ENCODE results near the gene TXNDC15.
A peak's percentile ranks its signal among the peaks of the same experiment; 100 is the strongest.

TXNDC15 gene

GRCh38 chr5:134857401-134857800 lies 16.8 kb upstream of the TXNDC15 start:
- no peak for DNase-seq (ENCODE audit: low spot score)
- TF ChIP-seq CTCF (IDR thresholded peaks at IDR 0.05; ENCODE audit: borderline replicate concordance, control extremely low read depth, extremely low read depth, insufficient read depth, missing control alignments) = no peak
- in situ Hi-C loops (cut with MboI; ENCODE audit: low sequenced_read_pairs, unreplicated experiment) = no loop called here

- DNase-seq (ENCODE audit: low spot score) = no peak
- in situ Hi-C loops (cut with MboI; ENCODE audit: low sequenced_read_pairs, unreplicated experiment) = no loop called here
- no peak for TF ChIP-seq CTCF (IDR thresholded peaks at IDR 0.05; ENCODE audit: borderline replicate concordance, control extremely low read depth, extremely low read depth, insufficient read depth, missing control alignments)
These were observed 9.5 kb upstream of the TXNDC15 start for GRCh38 chr5:134864707-134865106.

- peak; percentile 36 for DNase-seq (ENCODE audit: low spot score)
- TF ChIP-seq CTCF (IDR thresholded peaks at IDR 0.05; ENCODE audit: borderline replicate concordance, control extremely low read depth, extremely low read depth, insufficient read depth, missing control alignments) = no peak
- in situ Hi-C loops (cut with MboI; ENCODE audit: low sequenced_read_pairs, unreplicated experiment) = no loop called here
These were observed 677 bp upstream of the TXNDC15 start for GRCh38 chr5:134873494-134873893.

- in situ Hi-C loops (cut with MboI; ENCODE audit: low sequenced_read_pairs, unreplicated experiment) = no loop called here
- no peak for TF ChIP-seq CTCF (IDR thresholded peaks at IDR 0.05; ENCODE audit: borderline replicate concordance, control extremely low read depth, extremely low read depth, insufficient read depth, missing control alignments)
- DNase-seq (ENCODE audit: low spot score) = peak; percentile 56
These were observed 872 bp downstream of the TXNDC15 start for GRCh38 chr5:134874831-134875655.

- no peak for TF ChIP-seq CTCF (IDR thresholded peaks at IDR 0.05; ENCODE audit: borderline replicate concordance, control extremely low read depth, extremely low read depth, insufficient read depth, missing control alignments)
- DNase-seq (ENCODE audit: low spot score) = peak; percentile 71
- in situ Hi-C loops (cut with MboI; ENCODE audit: low sequenced_read_pairs, unreplicated experiment) = no loop called here
These were observed 3.0 kb downstream of the TXNDC15 start for GRCh38 chr5:134877159-134877558.

GRCh38 chr5:134878403-134878802 lies 4.2 kb downstream of the TXNDC15 start:
- no peak for TF ChIP-seq CTCF (IDR thresholded peaks at IDR 0.05; ENCODE audit: borderline replicate concordance, control extremely low read depth, extremely low read depth, insufficient read depth, missing control alignments)
- in situ Hi-C loops (cut with MboI; ENCODE audit: low sequenced_read_pairs, unreplicated experiment) = no loop called here
- DNase-seq (ENCODE audit: low spot score) = no peak

All from GM13976 (cell line).